ENCODE results near the gene SPEG. TPM values are rescaled to one million over a fixed set of nuclear protein-coding genes. Genes with fewer than 3 reads are reported as not detected.

SPEG gene
- total RNA-seq, 1 experiment from 2014 or later = 16.7 TPM

DNA sequence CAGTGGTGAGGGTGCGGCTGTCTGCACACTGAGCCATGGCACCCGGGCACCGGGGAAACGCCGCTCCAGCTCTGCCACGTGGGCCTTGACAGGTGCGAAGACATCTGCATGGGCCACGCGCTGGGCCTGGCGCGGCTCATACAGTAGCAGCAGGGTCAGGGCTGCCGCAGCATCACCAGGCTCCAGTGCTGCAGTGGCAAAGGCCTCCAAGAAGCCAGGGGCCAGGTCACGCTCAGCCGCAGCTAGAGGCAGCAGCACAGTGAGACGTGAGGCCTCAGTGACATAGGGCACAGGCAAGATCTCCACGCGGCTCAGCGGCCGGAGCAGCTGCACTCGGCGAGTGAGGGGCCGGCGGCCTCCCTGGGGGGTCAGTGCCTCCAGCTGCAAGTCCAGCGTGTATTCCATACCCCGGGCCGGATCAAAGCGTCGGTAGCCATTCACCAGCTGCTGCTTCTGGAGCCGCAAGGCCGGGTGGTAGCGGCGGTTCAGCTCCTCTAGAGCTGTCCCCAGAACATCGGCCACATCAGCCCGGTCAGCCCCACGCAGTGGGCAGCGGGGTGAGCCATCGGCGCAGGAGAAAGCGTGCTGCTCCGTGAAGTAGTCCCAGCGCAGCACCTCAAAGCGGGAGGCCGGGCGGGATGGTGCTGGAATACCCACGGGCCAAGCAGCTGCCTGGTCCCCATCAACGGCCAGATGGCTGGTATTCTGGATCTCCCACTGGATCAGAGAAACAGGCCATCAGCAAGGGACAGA, 105.5 kb downstream of the SPEG start:
- peaks cover 9% of the 10 kb centered on the region for H3K27me3 Mint-ChIP-seq (ENCODE audit: unreplicated experiment)
- peaks cover 75% of the 10 kb centered on the region for H3K36me3 Mint-ChIP-seq (ENCODE audit: insufficient read depth, unreplicated experiment)
- BruUV-seq (replicated peaks) = no TSS peak
- no peak for TF ChIP-seq CTCF (IDR thresholded peaks at IDR 0.05; ENCODE audit: unreplicated experiment)
- intact Hi-C loops (cut with micrococcal nuclease; ENCODE audit: unreplicated experiment) = loop anchor here (5.0 kb wide), 1 partner anchor 102 kb away; no protein-coding TSS in a partner anchor
- H3K9me3 Mint-ChIP-seq (ENCODE audit: low read depth, unreplicated experiment) = no peaks in the 10 kb centered on the region
- no peak for DNase-seq
- CTCF ChIA-PET = interaction anchor here (1.1 to 1.7 kb wide), 2 partner anchors 10 to 149 kb away, joined by 5 read pairs; no protein-coding TSS in a partner anchor
- peaks cover 37% of the 10 kb centered on the region for H3K4me1 Mint-ChIP-seq (ENCODE audit: low read depth, unreplicated experiment)
- no peak overlapping the region for H3K4me3 Mint-ChIP-seq (ENCODE audit: low read depth, unreplicated experiment)
- H3K27ac Mint-ChIP-seq (ENCODE audit: unreplicated experiment) = no peak overlapping the region

DNA sequence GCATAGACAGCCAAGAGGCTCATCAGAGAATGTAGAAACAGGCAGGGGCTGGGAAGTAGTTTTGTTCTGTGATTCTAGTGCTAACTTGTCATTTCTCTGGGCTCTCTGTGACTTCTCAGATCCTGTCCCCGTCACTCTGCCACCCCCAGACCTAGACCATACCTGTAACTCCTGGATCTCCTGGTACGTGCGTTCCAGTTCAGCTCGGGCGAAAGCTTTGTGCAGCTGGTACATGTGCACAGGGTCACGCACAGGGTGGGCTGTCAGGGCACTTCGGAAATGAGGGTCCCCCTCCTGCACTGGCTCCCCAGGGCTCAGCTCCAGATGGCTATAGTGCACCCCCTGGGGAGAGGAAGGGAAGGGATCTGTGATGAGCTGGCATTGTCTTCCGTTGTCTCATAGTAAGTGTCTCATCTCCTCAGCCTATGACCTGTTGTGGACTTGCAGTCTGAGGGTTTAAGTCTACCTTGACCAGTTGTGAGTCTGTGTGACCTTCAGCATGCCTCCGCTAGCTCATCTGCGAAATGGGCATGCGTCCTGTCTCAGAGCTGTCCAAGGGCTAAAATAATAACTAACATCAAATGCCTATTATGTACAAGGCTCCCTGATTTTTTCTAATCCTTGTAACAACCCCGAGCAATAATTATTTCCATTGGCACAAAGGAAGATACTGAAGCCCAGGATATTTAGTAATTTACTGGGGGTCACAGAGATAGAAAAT, 106.3 kb downstream of the SPEG start:
- peak overlapping the region; percentile 91 for H3K4me3 Mint-ChIP-seq (ENCODE audit: low read depth, unreplicated experiment)
- TF ChIP-seq CTCF (IDR thresholded peaks at IDR 0.05; ENCODE audit: unreplicated experiment) = no peak
- DNase-seq = no peak
- H3K36me3 Mint-ChIP-seq (ENCODE audit: insufficient read depth, unreplicated experiment) = peaks cover 71% of the 10 kb centered on the region
- H3K4me1 Mint-ChIP-seq (ENCODE audit: low read depth, unreplicated experiment) = peaks cover 38% of the 10 kb centered on the region
- CTCF ChIA-PET = interaction anchor here (0.6 to 1.1 kb wide), 4 partner anchors 9 to 247 kb away, joined by 3 to 5 read pairs (median 4); partner anchors contain the start of gene OBSL1
- no TSS peak for BruUV-seq (replicated peaks)
- peaks cover 18% of the 10 kb centered on the region for H3K27me3 Mint-ChIP-seq (ENCODE audit: unreplicated experiment)
- peak overlapping the region; percentile 28 for H3K27ac Mint-ChIP-seq (ENCODE audit: unreplicated experiment)
- no peaks in the 10 kb centered on the region for H3K9me3 Mint-ChIP-seq (ENCODE audit: low read depth, unreplicated experiment)
- intact Hi-C loops (cut with micrococcal nuclease; ENCODE audit: unreplicated experiment) = loop anchor here (1.0 to 5.0 kb wide), 2 partner anchors 101 to 148 kb away; no protein-coding TSS in a partner anchor

DNA sequence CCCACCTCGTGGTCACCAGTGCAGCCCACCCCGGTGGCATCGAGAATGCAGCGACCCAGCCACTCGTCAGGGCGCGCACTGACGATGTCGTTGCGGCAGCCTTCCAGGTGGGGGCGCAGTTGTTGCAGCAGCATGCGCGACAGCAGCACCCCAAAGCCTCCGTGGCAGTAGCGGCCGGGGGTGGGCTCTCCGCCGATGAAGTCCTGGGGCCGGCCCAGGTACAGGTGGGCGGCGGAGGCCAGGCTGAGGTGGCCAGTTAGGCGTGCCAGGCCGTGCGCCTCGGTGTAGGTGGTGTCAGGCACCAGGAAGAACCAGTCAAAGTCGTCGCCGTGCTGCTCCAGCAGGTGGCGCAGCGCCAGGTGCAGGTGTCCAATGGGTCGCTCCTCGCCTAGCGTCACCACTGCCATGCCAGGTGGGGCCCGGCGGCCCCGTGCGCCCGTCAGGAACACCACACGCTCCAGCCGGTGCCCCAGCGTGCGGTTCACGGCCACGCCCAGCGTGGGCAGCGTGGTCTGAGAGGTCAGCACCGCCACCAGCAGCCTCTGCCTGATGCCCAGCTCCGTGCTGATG, 107.1 kb downstream of the SPEG start:
- peaks cover 32% of the 10 kb centered on the region for H3K4me1 Mint-ChIP-seq (ENCODE audit: low read depth, unreplicated experiment)
- H3K9me3 Mint-ChIP-seq (ENCODE audit: low read depth, unreplicated experiment) = no peaks in the 10 kb centered on the region
- peaks cover 25% of the 10 kb centered on the region for H3K27me3 Mint-ChIP-seq (ENCODE audit: unreplicated experiment)
- DNase-seq = peak; percentile 96
- BruUV-seq (replicated peaks) = no TSS peak
- H3K4me3 Mint-ChIP-seq (ENCODE audit: low read depth, unreplicated experiment) = peak overlapping the region; percentile 91
- intact Hi-C loops (cut with micrococcal nuclease; ENCODE audit: unreplicated experiment) = loop anchor here (1.0 to 5.0 kb wide), 3 partner anchors 55 to 148 kb away; partner anchors contain the start of gene STK11IP
- peak overlapping the region; percentile 28 for H3K27ac Mint-ChIP-seq (ENCODE audit: unreplicated experiment)
- H3K36me3 Mint-ChIP-seq (ENCODE audit: insufficient read depth, unreplicated experiment) = peaks cover 65% of the 10 kb centered on the region
- peak; percentile 99 for TF ChIP-seq CTCF (IDR thresholded peaks at IDR 0.05; ENCODE audit: unreplicated experiment)
- CTCF ChIA-PET = interaction anchor here (0.6 to 1.1 kb wide), 7 partner anchors 10 to 1586 kb away, joined by 3 to 5 read pairs (median 4); partner anchors contain the start of gene OBSL1

DNA sequence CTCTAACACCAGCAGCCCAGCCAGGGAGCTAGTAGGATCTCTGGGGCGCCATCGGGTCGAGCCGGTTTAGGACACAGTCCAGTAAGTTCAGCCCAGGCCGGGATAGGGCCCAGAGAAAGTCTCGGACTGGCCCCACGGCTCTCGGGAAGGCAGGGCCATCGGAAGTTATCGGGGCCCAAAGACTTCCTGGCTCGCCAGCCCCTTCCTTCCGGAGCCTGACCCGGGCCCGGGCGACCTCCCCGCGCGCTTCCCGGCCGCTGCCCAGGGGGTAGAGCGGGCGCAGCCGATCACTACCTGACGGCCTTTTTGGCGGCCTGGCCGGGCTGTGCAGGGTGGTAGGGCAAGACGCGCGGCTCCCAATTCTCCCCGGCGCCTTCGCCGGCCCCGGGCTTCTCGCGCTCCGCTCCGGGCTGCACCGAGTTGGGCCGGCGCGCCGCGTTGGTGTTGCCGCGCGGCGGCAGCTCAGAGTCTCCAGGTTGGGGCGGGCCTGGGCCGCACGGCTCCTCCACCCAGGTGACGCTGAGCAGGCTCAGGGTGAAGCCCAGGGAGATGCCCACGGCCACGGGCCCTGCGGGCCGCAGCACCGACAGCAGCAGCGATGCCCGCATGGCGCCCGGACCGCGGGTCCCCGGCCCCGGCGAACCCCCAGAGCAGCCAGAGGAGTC, 108.4 kb downstream of the SPEG start:
- no peaks in the 10 kb centered on the region for H3K9me3 Mint-ChIP-seq (ENCODE audit: low read depth, unreplicated experiment)
- no TSS peak for BruUV-seq (replicated peaks)
- peaks cover 30% of the 10 kb centered on the region for H3K27me3 Mint-ChIP-seq (ENCODE audit: unreplicated experiment)
- H3K4me3 Mint-ChIP-seq (ENCODE audit: low read depth, unreplicated experiment) = peak overlapping the region; percentile 91
- no peak for TF ChIP-seq CTCF (IDR thresholded peaks at IDR 0.05; ENCODE audit: unreplicated experiment)
- peaks cover 58% of the 10 kb centered on the region for H3K36me3 Mint-ChIP-seq (ENCODE audit: insufficient read depth, unreplicated experiment)
- peak; percentile 69 for DNase-seq
- peaks cover 20% of the 10 kb centered on the region for H3K4me1 Mint-ChIP-seq (ENCODE audit: low read depth, unreplicated experiment)
- CTCF ChIA-PET = interaction anchor here (0.8 to 1.8 kb wide), 5 partner anchors 9 to 146 kb away, joined by 3 to 8 read pairs (median 3); a partner anchor contains a TSS
- H3K27ac Mint-ChIP-seq (ENCODE audit: unreplicated experiment) = peak overlapping the region; percentile 97
- intact Hi-C loops (cut with micrococcal nuclease; ENCODE audit: unreplicated experiment) = loop anchor here (2.0 to 5.0 kb wide), 2 partner anchors 54 to 99 kb away; partner anchors contain the start of gene STK11IP

Measured in Calu3 (cell line).